Heart left ventricle (tissue), 13 donors: ENCODE data around the gene STRIT1.

Experiments used
- CTCF ChIP-seq, 12 donors: fragments of 200-600 bp; sonication (generic) in 4 of 12; IDR thresholded peaks; one replicate each; pipeline versions ENCODE4 v1.5.0 to v1.8.0; 2018 to 2022; ENCODE audit warnings: antibody characterized with exemption in 12 of 12, mild to moderate bottlenecking in 5 of 12
- POLR2A ChIP-seq, 2 donors: fragments of 450-650 bp; IDR thresholded peaks; one replicate each; pipeline ENCODE4 v1.6.1; 2017; ENCODE audit warnings: antibody characterized with exemption in 2 of 2, mild to moderate bottlenecking in 2 of 2, moderate library complexity in 2 of 2
- donor health status: ischemic (EF 13 %, LVEDD 7.1; RV severe dilation, severe dysfunction).
- donor health status: DM: no; HTN: yes; CAD: no.
- donor health status: DM: no; HTN: no; CAD: no.
- donor health status: ischemic (EF 25% LVEDD 6.9; RV normal size, moderate dysfunction).
- donor health status: ischemic (EF 25% LVEDD 5.7; RV mildly dilated, moderate dysfunction).
- donor health status: ischemic (EF 35%, LVEDD 5.7; RV mildly dilated, moderate dysfunction).
- donor health status: nonischemic (EF 11% LVEDD 7.7; RV severe dilation, severe dysfunction).
- donor health status: DM: yes; HTN: yes; CAD: no.
- donor health status: PGD.
- donor health status: ischemic (EF 29% LVEDD 5.4; RV normal size, mild dysfunction).
- donor health status: nonischemic (EF 23%, LVEDD 6.1; RV moderate dilation, normal function).

- no peak for TF ChIP-seq POLR2A (IDR thresholded peaks at IDR 0.05)
- TF ChIP-seq CTCF (IDR thresholded peaks at IDR 0.05): no peak
Measured at GRCh38 chr3:155270063-155270462, 23.4 kb downstream of the STRIT1 start.
